CD4-positive, alpha-beta T cell treated with Interleukin-1 beta for 1 hour (primary cell): ENCODE measurements around the gene RARA.
A peak's percentile ranks its signal among the peaks of the same experiment; 100 is the strongest.

Experiments used
- DNase-seq, 2 donors: peaks; one replicate each; pipeline ENCODE4 v3.0.0-alpha.2; 2020 to 2022

Gene RARA

GRCh38 chr17:40309031-40309948, at the start of gene RARA:
Gene RARA (plus strand): TSS chr17:40309180. CDS start chr17:40331219, 22,039 bp downstream.
- no peak for DNase-seq

- no peak for DNase-seq
These were observed 49.5 kb upstream of the RARA start for GRCh38 chr17:40259505-40259904.

GRCh38 chr17:40260528-40260927, 48.5 kb upstream of the RARA start:
- DNase-seq: no peak

GRCh38 chr17:40264458-40265185, 44.4 kb upstream of the RARA start:
- no peak for DNase-seq

- DNase-seq: no peak
These were observed 43.6 kb upstream of the RARA start for GRCh38 chr17:40265337-40265736.

- no peak for DNase-seq
These were observed 42.1 kb upstream of the RARA start for GRCh38 chr17:40266882-40267281.

DNA sequence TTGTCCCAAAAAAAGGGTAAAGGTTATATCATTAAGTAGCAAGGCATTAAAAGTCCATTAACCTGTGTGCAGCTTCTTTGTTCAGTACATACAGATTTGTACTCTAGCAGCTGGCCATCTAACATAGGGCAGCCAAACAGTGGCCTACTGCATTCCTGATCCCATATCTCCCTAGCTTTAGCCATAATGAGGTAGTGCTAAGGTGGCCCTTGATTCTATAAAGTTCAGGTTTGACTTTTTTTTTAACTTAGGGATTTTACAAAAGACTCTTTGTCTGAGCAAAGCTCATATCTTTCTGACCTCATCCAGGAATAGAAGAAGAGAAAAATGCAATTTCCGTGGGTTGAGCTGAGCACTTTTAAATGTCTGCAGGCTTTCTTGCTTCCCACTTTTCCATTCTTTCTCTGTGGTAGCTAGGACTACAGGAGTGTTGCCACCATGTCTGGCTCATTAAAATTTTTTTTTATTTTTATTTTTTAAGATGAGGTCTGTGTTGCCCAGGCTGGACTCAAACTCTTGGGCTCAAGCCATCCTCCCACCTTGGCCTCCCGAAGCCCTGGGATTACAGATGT, 40.8 kb upstream of the RARA start:
- DNase-seq: no peak

DNA sequence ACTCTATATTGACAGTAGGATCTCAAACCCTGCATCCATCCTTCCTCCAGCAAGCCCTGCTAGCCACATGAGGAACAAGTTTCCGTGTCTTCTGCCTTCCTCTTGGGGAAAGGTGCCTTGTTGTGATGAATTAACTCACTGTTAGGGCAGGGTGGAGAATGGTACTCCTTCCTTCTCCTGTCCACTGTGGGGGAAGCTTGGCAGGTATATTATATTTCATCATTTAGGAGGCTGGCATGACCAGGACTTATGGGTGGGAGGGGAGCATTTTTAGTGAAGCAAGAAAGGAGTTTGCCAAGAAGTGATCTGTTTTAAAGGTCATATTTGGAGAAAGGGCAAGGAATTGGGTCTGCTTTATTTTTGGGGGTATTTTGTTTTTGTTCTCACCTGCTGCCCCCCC, 30.6 kb upstream of the RARA start:
- DNase-seq: no peak

- no peak for DNase-seq
These were observed 29.6 kb upstream of the RARA start for GRCh38 chr17:40279402-40279801.

DNA sequence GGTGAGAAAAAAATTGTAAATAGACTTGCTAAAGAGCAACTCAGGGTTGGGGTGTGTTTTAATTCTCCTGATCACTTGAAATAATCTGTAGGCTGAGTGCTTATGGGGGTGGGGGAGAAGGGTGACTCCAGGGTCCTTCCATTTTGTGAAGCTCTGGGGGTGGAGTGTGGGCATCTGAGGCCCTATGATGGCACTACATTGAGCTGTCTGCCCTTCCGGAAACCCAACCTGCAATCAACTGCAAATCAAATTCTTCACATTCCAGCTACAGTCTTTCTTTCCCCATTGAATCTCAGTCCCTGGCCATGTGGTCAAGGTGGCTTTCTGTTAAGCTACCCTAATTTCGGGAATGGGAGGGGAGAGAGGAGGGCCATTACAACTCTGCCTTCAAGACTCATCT, 27.3 kb upstream of the RARA start:
- DNase-seq: no peak

DNA sequence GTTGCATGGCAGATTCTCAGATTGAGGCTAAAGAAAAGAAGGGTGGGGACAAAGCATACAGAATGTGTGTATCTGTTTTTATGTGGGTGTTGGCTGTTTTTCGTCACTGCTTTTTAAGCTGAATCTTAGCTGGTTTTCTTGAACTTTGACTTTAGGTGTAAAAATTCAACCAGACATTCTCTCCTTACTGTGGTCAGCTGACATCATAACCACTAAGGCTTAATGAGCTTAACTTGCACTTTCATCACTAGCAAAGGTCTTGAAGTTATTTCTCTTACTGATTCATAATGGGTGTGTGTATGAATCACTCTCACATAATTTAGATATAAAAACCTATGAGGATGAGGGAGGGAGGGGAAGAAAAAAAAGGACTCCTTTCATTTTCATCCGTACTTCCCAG, 25.3 kb upstream of the RARA start:
- peak in 1 of 2 donors; percentile 49 for DNase-seq

GRCh38 chr17:40284085-40284713, 24.8 kb upstream of the RARA start:
- DNase-seq: no peak

DNA sequence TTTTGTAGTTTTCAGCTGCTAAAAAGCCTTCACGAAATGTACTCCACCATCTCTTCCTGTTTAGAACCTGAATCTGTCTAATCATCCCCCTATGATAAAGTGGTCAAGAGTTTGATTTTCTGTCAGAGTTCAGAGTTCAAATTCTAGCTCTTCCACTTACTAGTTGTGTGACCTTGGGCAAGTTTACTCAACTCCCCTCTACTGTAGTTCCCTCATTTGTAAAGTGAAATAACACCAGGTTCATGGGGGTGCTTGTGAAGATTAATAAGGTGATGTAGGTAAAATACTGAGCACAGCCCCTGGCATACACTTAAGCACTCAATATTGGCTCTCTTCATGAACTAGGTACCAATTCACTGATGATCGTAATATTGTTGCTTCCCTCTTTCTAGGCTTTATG, 22.5 kb upstream of the RARA start:
- DNase-seq: no peak

DNA sequence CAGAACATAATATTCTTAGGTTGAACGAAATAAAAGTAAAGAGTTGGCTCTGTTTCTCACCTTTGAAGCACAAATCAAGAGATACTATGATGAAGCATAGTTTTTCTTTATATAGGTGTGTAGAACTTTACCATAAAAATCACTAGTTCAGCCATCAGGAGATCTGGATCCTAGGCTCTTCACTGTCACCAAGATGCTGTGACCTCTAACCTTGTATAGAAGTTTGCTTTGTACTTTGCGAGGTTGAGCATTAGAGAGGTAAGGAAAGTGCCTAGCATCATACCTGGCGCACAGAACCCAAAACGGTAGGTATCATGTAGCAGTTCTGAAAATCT, 21.9 kb upstream of the RARA start:
- no peak for DNase-seq

DNA sequence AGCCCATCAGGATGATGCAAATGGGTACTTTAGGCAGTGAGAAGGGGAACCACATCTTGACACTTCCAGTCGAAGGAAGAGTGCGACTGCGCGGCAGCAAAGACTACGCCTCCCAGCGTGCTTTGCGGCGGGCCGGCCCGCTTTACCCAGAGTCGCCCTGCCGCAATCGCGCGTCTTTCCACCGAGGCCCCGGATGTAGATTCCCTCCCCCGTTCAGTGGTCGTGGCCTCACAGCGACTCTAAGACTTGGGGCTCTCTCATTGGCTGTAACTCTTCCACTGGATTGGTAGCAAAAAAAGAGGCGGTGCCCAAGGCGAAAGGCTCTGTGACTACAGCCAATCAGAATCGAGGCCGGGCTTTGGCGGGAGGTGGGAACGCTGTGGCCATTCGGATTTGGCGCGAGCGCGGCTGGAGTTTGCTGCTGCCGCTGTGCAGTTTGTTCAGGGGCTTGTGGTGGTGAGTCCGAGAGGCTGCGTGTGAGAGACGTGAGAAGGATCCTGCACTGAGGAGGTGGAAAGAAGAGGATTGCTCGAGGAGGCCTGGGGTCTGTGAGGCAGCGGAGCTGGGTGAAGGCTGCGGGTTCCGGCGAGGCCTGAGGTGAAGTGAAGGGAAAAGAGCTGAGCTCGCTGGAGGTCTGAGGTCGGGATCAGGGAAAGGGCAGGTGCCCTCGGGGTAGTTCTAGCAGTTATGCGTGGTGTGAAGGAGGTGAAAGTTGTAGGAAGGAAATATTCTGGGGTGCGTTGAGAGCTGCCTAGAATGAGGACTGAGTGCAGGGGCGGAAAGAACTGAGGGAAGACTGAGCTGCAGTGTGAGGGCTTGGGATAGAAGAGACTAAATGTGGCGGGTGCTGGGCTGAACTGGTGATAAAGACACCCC, 21.2 kb upstream of the RARA start, which contains the start of gene CDC6:
CDC6 (plus strand) TSS at position 386 of the 876 bp plus-strand sequence. CDS start 1,542 bp downstream, outside the sequence.
- DNase-seq: peak; percentile 99

DNA sequence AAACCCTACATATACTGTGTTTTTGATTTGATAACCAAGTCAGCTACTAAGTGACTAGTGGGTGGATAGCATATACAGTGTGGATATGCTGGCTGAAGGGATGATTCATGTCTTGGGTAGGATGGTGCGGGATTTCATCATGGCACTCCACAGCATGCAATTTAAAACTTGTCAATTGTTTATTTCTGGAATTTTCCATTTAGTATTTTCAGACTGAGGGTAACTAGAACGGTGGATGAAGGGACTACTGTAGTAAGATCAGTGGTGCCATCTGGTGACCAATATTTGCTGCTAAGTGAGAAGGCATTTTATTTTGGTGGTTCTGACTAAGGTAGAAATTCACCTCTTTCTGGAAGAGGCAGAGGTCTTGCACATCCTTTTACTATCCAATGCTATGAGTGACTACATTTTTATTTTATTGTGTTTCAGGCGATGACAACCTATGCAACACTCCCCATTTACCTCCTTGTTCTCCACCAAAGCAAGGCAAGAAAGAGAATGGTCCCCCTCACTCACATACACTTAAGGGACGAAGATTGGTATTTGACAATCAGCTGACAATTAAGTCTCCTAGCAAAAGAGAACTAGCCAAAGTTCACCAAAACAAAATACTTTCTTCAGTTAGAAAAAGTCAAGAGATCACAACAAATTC, 18.2 kb upstream of the RARA start:
- peak in 1 of 2 donors; percentile 54 for DNase-seq

DNA sequence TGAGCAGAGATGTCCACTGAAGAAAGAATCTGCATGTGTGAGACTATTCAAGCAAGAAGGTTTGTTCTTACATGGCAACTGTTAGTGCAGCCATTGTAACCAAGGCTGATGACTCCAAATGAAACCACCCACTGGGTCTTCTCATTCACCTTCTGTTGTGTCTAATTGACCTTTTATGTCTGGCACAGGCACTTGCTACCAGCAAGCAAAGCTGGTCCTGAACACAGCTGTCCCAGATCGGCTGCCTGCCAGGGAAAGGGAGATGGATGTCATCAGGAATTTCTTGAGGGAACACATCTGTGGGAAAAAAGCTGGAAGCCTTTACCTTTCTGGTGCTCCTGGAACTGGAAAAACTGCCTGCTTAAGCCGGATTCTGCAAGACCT, 17.7 kb upstream of the RARA start:
- DNase-seq: no peak

GRCh38 chr17:40293363-40293762, 15.6 kb upstream of the RARA start:
- no peak for DNase-seq

DNA sequence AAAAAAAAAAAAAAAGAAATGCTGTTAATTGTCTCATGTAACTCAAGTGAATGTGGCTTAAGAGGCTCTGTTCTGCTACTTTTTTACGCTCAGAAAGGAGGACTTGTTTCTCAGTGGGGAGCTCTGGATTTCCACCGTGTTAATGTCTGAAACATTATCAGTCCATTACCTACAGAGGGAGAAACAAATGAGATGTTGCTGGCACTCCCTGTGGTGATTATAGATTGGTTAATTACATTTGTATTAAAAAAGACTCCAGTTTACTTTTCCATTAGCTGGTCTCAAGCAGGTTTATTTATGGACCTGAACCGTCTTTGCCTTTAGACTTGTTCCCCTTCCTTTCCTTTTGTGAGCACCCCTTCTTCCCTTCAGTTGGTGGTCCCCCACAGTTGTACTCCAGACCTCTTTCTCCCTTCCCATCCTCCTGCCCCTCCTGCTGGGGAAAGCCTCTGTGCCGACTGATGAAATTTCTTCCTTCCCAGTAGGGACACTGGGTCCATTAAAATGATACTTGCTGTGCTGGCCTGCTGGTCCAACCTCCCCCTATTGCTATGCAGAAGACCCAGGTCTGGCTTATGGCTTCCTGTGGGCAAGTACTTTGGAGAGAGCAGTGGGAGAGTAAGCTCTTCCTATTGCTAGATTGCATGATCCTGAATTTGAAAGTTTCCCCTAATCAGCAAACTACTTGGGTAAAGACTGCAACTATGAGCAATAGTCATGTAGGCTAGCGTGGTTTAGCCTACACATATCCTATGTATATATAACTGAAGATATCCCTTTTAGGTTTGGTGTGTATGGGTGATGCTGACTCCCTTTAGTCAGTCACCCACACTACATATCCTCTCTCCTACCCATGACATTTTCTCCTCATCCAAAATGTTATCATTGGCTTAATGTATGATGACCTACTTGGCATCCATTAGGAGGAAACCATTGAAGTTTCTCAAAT, 13.2 kb upstream of the RARA start:
- DNase-seq: no peak

GRCh38 chr17:40297511-40297910, 11.5 kb upstream of the RARA start:
- no peak for DNase-seq

DNA sequence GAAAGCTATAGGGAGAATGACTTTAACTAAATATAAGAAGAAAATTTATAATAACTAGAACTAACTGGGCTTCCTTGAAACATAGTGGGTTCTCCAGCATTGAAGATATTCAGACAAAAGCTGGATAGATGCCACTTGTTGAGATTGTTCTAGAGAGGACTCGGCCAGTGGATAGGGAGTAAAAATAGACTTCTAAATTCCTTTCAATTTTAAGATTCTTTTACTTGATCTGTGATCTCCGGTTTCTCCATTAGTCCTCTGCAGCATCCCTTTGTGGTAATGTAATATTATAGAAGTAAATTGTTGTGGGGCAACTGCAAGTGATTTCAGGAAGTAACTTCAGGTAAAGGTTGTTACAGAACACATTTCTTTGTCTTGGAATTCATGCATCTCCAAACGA, 10.3 kb upstream of the RARA start:
- no peak for DNase-seq
